Activated naive CD4-positive, alpha-beta T cell treated with anti-CD3 and anti-CD28 coated beads, Interleukin-2, amount 10 ng/mL, durations not matched to agents 5 hours and 36 hours (primary cell): Measurements from ENCODE around the gene TMEM69. TPM values are rescaled to one million over a fixed set of nuclear protein-coding genes. Genes with fewer than 3 reads are reported as not detected.

ENCODE experiments used
- total RNA-seq, 2 experiments: library from RNA; stranded (reverse); gene quantifications; one replicate each; pipeline ENCODE4 v1.2.3, GENCODE V29; 2021

Gene TMEM69
- 10 to 100 TPM; 21.1 to 21.5 TPM for total RNA-seq

GRCh38 chr1:45687754-45688740, at the start of gene TMEM69:
Gene TMEM69, plus strand, starts transcription at chr1:45688181. Its CDS starts 2,888 bp downstream, at chr1:45691069.

GRCh38 chr1:45686288-45687013, 1.5 kb upstream of the TMEM69 start, which contains the start of gene GPBP1L1:
Gene GPBP1L1, minus strand, starts transcription at chr1:45686533. Its CDS starts 27,446 bp downstream, at chr1:45659087.

Other genes with a start within 250 kb of the TMEM69 start
- 1 to 10 TPM; 4.0 to 4.4 TPM for gene TESK2, start 197.0 kb upstream of the TMEM69 start, total RNA-seq
- gene CCDC163, start 188.1 kb upstream of the TMEM69 start, total RNA-seq, result 1 to 10 TPM; 3.6 to 5.8 TPM
- 1 to 10 TPM; 6.7 to 8.2 TPM for gene MMACHC, start 187.9 kb upstream of the TMEM69 start, total RNA-seq
- 100 to 1,000 TPM; 213 to 227 TPM for gene PRDX1, start 166.3 kb upstream of the TMEM69 start, total RNA-seq
- gene AKR1A1, start 137.4 kb upstream of the TMEM69 start, total RNA-seq, result 100 to 1,000 TPM; 135 to 143 TPM
- gene NASP, start 104.1 kb upstream of the TMEM69 start, total RNA-seq, result 100 to 1,000 TPM; 149 to 157 TPM
- 1 to 10 TPM; 4.0 to 4.1 TPM for gene CCDC17, start 64.1 kb upstream of the TMEM69 start, total RNA-seq
- gene GPBP1L1, start 1.6 kb upstream of the TMEM69 start, total RNA-seq, result 100 to 1,000 TPM; 116 to 121 TPM
- 10 to 100 TPM; 10.3 to 12.4 TPM for gene IPP, start 62.5 kb downstream of the TMEM69 start, total RNA-seq
- 10 to 100 TPM; 17.8 to 19.6 TPM for gene MAST2, start 115.4 kb downstream of the TMEM69 start, total RNA-seq